Stimulated activated CD8-positive, alpha-beta memory T cell treated with anti-CD3 and anti-CD28 coated beads, Interleukin-7, amount 100 ng/mL, for 4 hours (primary cell): ENCODE measurements around the gene HYAL3.
"Not testable (repeated sequence)": the region's sequence is repeated elsewhere in the genome, so short reads cannot be mapped to it uniquely, and the experiment has no call there.

Experiments used
- DNase-seq, 2 donors: peaks; one replicate each; pipeline ENCODE4 v3.0.0-alpha.2; 2020; ENCODE audit warnings: low read depth in 2 of 2

Gene HYAL3

DNA sequence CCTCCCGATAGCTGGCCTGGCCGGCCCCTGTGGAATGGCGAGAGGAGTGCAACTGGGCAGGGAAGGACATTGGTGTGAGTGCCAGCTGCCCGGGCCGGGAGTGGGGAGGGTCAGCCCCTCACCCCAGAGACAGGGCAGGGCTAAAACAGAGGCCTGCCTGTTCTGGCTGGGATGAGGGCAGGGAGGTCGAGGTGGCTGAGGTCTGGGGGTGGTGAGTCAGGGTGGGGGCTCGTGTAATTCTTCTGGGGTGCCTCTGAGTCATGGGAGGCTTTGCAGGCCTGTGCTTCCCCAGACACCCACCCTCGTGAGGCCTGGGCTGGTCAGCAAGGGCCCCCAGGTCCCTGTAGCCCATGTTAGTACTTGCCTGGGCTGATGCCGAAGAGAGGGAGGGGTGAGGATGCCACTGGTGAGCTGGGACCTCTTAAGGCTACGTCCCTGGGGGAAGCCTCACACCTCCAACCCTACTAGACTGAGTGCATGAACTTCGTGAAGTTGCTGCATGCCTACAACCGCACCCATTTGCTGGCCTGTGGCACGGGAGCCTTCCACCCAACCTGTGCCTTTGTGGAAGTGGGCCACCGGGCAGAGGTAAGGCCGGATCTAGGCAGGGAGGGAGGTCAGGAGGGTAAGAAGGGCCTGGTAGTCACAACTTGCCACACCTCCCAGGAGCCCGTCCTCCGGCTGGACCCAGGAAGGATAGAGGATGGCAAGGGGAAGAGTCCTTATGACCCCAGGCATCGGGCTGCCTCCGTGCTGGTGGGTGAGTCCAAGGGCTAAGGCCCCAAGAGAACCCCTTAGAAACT lies 28.6 kb downstream of the HYAL3 start:
- no peak for DNase-seq

DNA sequence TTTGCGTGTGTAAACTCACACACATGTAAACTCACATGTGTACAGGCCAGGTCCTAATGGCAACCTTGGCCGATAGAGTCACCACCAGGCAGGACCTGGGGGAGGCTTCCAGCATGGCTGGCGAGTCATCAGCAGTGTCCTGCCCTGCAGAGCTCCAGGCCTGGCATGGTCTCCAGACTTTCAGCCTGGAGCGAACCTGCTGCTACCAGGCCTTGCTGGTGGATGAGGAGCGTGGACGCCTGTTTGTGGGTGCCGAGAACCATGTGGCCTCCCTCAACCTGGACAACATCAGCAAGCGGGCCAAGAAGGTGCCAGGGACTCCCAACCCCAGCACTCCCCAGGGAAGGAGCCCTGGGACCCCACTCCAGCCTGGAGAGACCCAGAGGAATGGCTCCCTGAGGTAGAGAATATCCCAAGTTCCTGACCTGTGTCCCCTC lies 29.2 kb downstream of the HYAL3 start:
- DNase-seq = no peak

DNA sequence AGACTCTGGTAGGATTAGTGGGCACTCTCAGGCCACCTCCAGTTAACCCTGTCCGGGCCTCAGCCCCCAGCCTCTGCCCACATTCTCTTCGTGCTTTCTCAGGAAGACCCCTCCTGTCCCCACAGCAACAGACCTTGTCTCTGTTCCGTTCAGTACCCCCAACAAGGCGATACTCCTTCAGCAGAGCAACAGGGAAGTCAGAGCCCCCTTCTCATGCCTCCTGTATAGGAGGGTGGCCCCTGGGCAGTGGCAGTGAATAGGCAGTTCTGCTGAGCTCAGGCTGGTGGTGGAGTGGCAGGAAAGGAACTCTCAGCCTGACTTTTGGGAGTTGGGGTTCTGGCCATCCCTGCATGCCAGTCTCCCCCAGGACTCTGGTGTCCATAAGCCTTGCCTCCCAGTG lies 29.7 kb downstream of the HYAL3 start:
- DNase-seq = no peak

DNA sequence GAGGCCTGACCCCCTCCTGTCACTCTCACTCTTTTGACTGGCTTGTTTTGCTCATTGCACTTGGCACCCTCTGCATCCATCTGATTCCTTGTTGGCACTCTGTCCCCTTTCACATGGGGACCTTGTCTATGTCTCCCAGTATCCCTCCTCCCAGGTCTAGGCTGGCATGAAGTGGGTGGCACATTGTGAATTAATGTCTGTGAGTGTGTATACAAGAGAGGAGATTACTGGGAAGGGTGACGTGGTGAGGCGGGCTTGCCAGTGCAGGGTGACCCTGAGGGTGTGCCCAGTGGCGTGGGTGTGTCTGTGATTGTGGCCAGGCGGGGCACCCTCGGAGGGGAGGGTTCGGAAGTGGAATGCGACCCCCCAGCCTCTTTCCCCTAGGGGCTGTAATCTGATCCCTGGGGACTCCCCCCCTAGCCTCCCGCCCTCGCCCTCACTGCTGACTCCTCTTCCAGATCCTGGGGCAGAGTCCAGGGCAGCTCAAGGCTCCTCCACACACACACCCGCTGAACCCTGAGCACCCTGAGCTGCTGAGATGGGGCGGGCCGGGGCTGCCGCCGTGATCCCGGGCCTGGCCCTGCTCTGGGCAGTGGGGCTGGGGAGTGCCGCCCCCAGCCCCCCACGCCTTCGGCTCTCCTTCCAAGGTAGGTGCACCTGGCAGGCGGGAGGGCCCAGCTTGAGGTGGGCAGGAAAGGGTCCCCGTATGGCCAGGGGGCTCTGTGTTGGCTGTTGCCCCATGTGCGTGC lies 30.3 kb downstream of the HYAL3 start, which contains the start of gene SEMA3B:
Gene SEMA3B (plus strand): TSS at position 445 of the 749 bp plus-strand sequence. CDS start 94 bp downstream, at position 539.
- DNase-seq = no peak

DNA sequence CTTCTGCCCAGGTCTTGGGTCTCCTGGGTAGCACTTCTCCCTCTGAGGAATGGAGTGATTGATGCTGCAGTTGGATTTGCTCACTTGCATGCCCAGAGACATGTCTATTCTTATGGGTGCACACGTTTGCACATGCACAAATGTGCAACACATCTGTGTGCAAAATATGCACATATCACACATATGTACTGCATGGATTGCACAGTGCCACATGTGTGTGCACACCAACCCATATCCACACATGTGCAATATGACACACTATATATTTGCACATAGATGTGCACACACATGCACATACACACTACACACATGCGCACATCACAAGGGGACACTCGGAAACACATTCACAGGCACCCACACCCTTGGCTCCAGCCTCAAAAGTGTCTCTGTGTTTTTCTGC lies 30.9 kb downstream of the HYAL3 start:
- DNase-seq = no peak

DNA sequence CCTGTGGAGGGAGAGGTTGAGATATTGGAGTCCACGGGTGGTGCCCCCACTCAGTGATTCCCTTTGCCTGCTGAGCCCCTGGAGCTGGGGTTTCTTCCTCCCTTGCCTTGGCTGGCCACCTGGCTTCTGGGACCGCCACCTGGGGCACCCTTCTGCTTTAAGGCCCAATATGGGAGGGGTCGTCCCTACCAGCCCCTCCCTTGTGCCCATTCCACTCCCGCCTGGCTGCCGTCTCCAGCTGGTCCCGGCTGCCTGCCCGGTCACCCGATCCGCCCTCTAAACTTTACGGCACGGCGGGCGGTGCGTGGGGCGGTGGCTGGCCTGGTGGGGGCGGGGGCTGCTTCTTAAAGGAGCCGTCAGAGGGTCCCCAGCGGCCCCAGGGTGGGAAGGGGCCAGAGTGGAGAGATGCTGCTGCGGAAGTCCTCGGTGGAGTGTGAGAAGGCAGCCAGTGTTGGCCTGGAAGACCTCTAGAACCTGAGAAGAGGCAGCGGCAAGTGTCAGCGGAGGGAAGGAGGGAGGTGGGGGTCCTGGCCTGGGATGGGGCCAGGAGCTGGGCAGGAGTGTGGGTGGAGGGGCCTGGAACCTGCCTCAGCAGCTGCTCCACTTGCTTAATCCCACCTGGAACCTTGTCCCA lies 31.8 kb downstream of the HYAL3 start:
- DNase-seq = no peak

DNA sequence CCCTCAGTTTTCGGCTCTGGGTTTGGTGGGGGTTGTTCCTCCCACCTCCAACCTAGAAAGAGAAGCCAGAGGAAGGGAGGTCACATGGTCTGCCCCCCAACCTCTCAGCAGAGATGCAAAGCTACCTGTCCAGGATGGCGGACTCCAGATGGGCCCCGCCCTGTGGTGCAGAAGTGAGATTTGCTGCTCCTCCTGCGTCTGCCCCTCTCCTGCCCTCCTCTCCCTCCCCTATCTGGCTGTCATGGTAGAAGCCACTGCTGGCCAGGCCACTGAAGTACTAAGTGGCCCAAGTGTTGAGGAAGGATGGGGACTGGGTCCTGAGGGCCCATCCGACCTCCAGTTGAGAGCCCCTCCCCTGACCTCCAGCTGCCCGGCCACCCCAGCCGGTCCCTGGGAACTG lies 32.4 kb downstream of the HYAL3 start:
- DNase-seq = no peak

DNA sequence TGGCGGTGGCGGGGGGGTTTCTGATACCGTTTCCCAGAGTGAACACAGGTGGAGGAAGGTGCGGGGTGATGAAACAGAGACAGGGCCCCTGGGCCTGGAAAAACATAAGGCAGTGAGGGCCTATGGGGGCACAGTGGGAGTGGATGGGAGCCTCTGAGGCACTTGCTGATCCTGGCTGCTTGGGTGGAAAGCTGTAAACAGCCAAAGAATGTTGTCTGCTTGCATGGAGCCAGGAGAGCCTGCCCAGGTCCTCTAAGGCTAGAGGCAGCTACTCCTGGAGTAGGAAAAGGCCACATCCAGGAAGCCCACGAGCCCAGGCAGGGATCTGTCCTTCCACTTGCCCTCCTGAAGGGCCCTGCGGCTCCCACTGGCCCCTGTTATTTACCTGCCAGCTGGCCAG lies 33.2 kb downstream of the HYAL3 start:
- DNase-seq = no peak

DNA sequence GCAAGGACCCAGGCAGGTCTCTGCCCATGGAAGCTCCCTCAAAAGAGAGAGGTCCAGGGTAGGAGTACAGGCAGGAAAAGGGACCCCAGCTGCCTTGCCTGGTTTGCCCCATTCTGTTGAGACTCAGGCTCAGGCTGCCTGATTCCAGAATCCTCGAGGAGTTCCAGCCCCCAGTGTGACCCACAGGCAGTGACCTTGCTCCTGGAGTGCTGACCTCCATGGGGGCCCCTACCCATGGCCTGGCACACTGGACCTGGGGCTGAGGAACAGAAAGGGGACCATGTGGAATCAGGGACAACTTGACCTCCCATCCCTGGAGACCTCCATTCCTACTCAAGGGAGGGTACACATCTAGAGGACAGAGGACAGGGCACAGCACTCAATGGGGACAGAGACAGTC lies 33.6 kb downstream of the HYAL3 start:
- DNase-seq = no peak

DNA sequence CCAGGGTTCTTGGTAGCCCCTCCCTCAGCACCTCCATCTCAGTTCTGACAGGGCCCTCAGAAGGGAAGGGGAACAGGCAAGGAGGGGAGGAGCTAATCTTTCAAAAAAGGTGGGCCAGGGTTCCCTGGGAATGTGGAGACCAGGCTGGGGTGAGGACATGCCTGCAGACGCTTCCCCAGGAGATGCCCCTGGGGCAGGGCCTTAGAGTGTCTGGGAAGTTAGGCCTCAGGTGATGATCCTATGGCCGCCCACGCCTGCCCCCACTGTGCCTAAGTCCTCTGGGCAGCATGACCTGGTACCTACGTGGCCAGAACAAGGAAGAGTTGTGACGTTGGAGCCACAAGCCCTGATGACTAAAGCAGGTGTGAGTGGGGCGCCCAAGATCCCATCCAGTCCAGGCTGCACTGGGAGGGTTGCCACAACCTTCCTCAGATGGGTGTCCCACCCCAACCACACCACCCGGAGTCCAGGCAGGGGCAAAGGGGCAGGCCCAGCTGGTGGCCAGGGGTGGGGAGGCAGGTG lies 34.2 kb downstream of the HYAL3 start:
- no peak for DNase-seq

DNA sequence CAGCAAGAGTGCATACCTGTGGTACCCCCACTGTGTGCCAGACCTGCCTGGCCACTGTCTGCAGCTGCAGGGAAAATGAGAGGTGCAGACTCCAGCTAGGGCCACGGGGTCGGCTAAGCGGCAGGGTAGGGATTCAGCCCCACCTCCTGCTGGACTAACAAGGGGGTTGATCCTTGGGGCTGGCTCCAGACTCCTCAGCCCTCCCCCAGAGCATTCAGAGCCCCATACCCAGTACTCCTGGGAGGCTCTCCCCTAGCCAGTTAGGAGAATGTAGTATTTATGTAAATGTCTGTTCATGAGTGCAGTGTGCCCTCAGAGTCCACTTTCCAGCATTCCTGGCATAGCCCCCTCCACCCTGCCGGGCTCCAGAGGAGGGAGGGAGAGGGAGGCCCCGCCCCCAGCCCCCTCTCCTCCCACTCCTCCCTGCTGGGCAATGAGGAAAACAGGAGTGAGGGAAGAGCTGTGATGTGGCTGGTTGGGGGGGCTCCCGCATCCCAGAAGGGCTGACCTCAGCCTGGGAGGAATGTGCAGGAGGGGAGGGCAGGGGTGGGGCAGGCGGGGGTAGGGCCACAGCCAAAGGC lies 34.7 kb downstream of the HYAL3 start:
- DNase-seq = no peak

DNA sequence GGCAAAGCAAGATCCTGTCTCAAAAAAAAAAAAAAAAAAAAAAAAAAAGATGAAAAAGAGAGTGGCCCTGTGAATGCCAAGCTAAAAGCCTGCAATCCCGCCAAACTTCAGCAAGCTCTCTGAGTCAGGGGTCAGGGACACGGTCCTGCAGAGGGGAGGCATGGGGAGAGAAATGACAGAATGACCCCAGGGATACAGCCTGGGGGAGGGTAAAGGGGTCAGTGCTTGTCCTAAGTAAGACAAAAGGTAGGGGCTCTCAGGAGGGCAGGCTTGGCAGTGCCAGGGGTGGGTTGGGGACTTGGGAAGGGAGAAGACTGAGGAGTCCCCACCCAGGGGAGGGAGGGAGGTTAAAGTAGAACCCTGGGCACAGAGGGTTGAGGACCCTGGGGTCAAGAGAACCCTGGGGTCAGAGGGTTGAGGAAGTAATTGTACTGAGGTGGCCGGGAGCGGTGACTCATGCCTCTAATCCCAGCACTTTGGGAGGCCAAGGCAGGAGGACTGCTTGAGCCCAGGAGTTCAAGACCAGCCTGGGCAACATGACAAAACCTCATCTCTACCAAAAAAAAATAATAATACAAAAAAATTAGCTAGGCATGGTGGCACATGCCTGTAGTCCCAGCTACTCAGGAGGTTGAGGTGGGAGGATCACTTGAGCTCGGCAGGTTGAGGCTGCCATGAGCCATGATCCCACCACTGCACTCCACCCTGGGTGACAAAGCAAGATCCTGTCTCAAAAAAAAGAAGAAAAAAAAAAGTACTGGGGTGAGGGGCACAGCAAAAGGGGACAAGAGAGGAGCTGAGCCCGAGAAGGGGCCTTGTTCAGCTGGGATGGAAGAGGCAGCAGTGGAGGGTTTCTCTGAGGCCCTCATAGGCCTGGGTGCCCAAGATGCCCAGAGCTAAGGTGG lies 35.5 kb downstream of the HYAL3 start:
- no peak for DNase-seq

DNA sequence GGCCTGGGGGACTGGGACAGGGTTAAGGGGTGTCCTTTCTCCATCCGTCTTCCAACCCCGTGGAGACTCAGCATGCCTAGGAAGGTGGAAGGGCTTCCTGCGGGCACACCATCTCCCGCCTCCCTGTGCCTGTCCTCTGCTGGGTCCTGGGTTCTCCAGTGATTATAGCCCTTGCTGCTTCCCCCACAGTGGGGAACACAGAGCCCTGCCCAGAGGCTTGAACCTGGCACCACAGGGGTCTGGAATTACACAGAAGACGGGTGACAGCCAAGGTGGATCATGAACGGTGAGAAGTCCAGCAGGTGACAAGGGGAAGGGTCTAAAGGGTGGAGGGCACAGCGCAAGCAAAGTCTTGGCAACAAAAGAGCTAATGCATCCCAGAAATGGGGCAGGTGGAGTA lies 36.4 kb downstream of the HYAL3 start:
- DNase-seq = no peak

DNA sequence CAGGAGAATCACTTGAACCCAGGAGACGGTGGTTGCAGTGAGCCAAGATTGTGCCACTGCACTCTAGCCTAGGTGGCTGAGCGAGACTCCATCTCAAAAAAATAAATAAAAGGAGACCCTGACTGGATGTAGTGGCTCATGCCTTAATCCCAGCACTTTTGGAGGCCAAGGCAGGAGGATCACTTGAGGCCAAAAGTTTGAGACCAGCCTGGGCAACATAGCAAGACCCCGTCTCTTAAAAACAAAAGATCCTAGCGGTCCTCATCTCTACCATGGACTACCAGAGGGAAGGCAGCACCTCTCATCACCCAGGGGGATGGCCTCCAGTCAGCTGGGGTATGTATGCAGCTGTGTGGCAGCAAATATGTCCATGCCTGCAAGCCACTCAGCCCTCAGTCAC lies 37.0 kb downstream of the HYAL3 start:
- DNase-seq = not testable (repeated sequence)

DNA sequence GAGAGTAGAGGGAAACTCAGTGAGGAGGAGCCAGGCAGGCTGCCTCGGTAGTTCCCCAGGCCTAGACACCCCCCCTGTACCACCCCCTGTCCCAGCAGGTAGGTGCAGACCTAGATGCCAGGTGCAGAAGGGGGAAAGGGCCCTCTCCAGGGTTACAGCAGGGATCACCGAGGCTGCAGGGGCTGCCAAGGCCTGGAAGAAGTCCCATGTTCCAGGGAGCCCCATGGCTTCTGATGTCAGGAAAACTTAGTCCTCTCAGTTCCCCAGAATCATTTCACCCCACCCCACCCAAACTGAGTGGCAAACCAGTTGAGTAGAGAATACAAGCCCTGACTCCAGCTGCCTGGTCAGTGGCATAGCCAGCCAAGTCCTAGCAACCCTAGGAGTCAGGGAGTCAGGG lies 37.7 kb downstream of the HYAL3 start:
- DNase-seq = no peak

DNA sequence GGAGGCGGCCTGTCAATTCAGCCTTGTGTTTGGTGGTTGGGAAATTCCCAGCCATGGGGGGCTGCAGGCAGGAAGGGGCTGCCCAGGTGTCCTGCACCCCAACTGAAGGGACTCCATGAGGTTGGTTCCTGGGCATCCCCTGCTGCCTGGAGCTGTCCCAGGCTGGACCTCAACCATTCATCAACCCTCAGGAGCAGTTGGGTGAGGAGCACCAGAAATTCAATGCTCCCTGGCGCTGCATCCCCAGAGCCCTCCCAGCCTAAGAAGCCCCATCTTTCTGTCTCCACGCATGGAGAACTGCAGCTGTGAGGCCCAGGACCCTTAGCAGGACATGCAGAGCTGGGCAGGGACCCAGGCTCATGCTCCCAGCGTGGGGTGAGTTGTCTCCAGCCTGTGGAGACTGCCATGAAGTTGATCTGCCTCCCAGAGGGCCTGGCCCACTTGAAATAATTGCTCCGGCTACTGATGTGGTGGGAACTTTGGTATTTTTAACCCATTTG lies 38.2 kb downstream of the HYAL3 start:
- DNase-seq = no peak

DNA sequence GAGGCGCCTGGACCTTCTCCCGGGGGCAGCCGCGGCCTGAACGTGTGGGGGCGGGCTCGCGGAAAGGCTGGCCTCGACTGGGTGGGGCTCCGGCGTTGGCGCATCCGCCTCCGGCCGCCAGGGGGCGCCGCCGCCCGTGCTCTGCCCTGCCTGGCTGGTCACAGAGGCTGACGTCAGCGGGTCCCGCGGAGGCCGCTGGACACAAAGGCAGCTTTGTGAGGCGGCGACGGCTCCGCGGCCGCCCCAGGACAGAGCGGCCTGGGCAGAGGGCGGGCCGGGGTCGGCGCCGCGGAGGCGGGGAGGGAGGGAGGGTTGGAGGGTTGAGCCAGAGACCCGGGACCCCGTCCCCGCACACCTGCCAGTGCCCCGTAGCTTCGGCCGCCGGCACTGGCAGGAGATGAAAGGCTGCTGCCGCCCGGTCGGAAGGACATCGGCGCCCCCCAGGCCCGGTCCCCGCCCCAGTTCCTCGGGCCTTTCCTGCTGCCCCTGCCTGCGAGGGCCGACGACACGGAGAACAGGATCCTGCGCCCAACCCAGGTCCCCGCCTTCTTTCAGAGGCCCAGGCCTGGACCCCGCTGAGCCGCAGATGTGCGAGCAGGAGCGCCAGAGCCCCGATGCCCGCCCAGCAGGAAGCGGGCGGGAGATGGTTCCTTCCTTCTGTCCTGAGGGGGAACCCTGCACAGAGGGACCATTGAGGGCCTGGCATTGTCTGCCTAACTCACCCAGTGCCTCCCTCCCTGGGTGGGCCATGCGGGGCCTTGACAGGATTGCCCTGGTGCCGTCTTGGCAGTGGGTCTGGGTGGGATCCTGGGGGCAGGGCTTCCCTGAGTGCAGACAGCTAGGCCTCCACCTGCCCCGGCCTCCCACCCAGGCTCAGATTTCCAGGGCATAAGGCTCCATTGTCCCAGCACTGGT lies 38.9 kb downstream of the HYAL3 start:
- DNase-seq = peak; percentile 44 to 76

DNA sequence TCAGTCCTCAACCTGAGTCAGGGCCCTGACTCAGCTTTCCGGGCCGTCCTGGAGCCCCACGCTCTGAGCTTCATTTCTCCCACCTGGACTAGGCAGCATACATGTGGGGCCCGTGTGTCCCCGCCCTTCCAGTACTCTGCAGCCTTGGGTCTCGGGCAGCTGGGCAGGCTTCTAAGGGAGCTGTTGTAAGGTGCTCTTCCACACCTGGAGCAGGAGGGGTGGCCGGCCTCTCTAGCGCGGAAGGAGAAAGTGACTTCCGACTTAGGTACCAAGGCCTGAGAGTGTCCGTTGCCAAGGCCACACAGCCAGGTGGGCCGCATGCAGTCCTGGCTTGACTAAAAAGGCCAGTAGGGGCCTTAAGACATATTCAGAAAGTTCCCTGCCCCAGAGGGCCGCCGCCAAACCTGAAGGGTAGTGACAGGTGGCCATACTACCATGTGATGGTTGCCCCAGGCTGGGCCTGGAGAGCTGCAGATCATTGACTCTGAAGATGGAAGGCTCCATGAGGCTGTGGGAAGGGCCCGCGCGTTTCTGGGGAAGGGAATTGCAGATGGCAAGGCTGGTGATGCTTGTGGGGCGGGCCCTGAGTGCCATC lies 39.7 kb downstream of the HYAL3 start:
- DNase-seq = no peak

DNA sequence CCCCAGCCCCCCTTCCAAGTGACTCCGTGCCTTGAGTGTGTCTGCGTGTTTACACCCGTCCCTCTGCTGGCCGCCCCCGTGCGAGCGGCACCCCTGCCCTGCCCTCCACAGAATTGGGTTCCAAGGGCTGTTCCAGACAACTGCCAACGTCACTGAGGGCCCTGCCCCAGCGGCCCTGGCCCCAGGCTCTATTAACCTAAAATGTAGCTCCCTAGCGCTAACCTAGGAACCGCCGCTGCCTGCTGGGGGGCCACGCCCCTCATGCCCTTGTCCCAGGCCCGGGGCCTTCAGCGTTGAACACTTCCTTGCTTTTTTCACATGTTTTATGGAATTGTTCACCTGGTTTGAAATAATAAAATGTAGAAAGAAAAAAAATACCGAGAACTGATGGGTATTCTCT lies 40.2 kb downstream of the HYAL3 start:
- DNase-seq = no peak
